Activated CD4-positive, alpha-beta T cell treated with anti-CD3 and anti-CD28 coated beads for 36 hours (primary cell): ENCODE data around the gene UVRAG. TPM values are rescaled to one million over a fixed set of nuclear protein-coding genes. Genes with fewer than 3 reads are reported as not detected.

Experiments
- ATAC-seq: fragments of 200-7000 bp; cut with Tn5 transposase; one replicate; pipeline ENCODE4 v1.10.0; 2021; ENCODE audit warnings: mild to moderate bottlenecking, moderate library complexity
- CTCF ChIA-PET: fragments of 350-600 bp; sonication (Branson Sonifier 250); formaldehyde crosslinking; loops from one replicate; lab custom pipeline; 2021; ENCODE audit warnings: antibody characterized with exemption; lab: Charles Lee
- POLR2A ChIA-PET: fragments of 350-600 bp; sonication (Branson Sonifier 250); formaldehyde crosslinking; loops from one replicate; lab custom pipeline; 2021; ENCODE audit warnings: antibody characterized with exemption, inconsistent platforms; lab: Charles Lee
- DNase-seq: peaks from one replicate; pipeline ENCODE4 v3.0.0-alpha.2; 2020
- H3K27ac Mint-ChIP-seq: one replicate; pipeline ENCODE4 v1.8.0; 2021; ENCODE audit warnings: mixed read lengths
- H3K27me3 Mint-ChIP-seq: one replicate; pipeline ENCODE4 v1.8.0; 2021; ENCODE audit warnings: mixed read lengths
- H3K36me3 Mint-ChIP-seq: one replicate; pipeline ENCODE4 v1.8.0; 2021; ENCODE audit warnings: low read depth, mixed read lengths
- H3K4me1 Mint-ChIP-seq: one replicate; pipeline ENCODE4 v1.8.0; 2021; ENCODE audit warnings: mixed read lengths
- H3K4me3 Mint-ChIP-seq: one replicate; pipeline ENCODE4 v1.8.0; 2021; ENCODE audit warnings: mild to moderate bottlenecking, moderate library complexity, mixed read lengths
- H3K9me3 Mint-ChIP-seq: one replicate; pipeline ENCODE4 v1.8.0; 2021; ENCODE audit warnings: low read depth, mixed read lengths
- intact Hi-C, 2 experiments: fragments of 100-400 bp; cut with DNase I in 1 of 2; cut with micrococcal nuclease in 1 of 2; formaldehyde crosslinking; loops; one replicate each; pipeline versions ENCODE4 v1.14.2 to v1.15.1; 2022 to 2024; cut with DNase I, micrococcal nuclease
- total RNA-seq, 2 experiments: library from RNA; stranded (reverse); gene quantifications; one replicate each; pipeline ENCODE4 v1.2.3, GENCODE V29; 2021

UVRAG gene
- total RNA-seq, 2 experiments from 2014 or later, result 11.4 to 13.4 TPM

DNA sequence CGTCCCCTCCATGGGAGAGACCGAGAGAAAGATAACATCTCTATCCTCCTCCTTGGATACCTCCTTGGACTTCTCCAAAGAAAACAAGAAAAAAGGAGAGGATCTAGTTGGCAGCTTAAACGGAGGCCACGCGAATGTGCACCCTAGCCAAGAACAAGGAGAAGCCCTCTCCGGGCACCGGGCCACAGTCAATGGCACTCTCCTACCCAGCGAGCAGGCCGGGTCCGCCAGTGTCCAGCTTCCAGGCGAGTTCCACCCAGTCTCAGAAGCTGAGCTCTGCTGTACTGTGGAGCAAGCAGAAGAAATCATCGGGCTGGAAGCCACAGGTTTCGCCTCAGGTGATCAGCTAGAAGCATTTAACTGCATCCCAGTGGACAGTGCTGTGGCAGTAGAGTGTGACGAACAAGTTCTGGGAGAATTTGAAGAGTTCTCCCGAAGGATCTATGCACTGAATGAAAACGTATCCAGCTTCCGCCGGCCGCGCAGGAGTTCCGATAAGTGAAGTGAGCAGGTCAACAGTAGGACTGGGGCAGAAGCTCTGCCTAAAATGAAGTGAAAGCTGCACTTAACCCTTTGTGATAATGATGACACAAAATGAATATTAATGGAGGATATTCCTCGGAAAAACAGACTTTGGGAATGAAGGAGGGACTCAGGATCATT lies 326.0 kb downstream of the UVRAG start:
- no peaks in the 10 kb centered on the region for H3K9me3 Mint-ChIP-seq
- ATAC-seq, result no peak
- H3K27me3 Mint-ChIP-seq, result no peaks in the 10 kb centered on the region
- H3K4me1 Mint-ChIP-seq, result no peaks in the 10 kb centered on the region
- intact Hi-C loops, result no loop called here
- peaks cover 10% of the 10 kb centered on the region for H3K36me3 Mint-ChIP-seq
- no peak for DNase-seq
- ChIA-PET POLR2A (interaction anchor here (0.6 kb wide), 1 partner anchor 11 kb away, joined by 6 read pairs; no protein-coding TSS in a partner anchor), CTCF (interaction anchor here (0.6 to 2.6 kb wide), 4 partner anchors 9 to 582 kb away, joined by 3 to 13 read pairs (median 6); no protein-coding TSS in a partner anchor)
- no peak overlapping the region for H3K27ac Mint-ChIP-seq
- no peak overlapping the region for H3K4me3 Mint-ChIP-seq

DNA sequence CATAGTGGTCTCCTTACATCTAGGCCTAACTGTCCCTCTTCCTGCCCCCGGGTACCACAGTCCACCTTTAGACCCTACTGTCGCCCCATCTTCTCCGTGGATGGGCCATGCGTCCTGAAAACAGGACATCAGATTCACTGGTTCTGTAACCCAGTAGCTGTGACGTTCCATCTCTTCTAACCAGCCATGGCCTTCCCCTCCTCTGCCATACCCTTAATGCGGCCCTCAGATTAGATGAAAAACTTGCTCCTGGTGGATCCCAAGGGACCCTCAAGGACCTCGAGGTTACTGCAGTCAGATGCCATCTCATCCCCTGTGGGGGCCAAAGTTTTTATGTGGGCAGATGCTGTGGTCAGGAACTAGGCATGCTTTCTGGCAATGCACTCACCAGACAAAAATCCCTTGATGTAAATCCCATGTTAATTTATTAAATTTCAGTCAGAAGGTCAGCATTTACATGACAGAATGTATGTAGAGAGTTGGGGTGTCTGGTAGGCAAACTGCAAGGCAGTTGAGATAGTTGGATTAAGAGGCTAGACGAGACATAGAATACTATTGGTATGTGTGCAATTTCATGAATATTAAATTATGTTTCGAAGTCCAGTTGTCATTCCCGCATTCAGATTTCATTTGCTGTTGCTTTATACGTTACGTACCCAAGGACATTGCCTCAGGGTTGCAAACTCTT lies 327.0 kb downstream of the UVRAG start:
- DNase-seq (no peak), ATAC-seq (no peak)
- Mint-ChIP-seq H3K27ac (no peak overlapping the region), H3K36me3 (peaks cover 10% of the 10 kb centered on the region), H3K9me3 (no peaks in the 10 kb centered on the region), H3K4me3 (no peak overlapping the region), H3K27me3 (no peaks in the 10 kb centered on the region), H3K4me1 (no peaks in the 10 kb centered on the region)
- ChIA-PET POLR2A (interaction anchor here (0.6 kb wide), 1 partner anchor 10 kb away, joined by 6 read pairs; no protein-coding TSS in a partner anchor), CTCF (interaction anchor here (1.4 to 2.6 kb wide), 2 partner anchors 10 kb away, joined by 5 to 13 read pairs; no protein-coding TSS in a partner anchor)
- intact Hi-C loops, result no loop called here

DNA sequence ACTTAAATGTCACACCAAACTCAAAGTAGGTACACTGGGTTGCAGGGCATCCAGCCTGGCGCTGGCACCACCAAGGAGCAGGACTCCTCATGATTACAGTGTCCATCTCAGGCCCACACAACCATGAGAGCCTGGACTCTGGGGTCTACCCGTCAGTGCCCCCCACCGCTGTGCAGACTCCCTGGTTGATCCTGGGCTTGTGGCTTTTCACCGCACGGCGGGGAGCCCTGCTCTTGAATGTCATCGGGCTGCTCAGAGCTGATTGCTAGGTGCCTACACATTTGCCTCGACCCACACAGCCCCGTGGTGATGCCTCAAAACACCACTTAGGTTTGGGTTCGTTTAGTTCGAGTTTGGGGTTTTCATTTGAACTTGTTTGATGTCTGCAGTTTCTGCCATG lies 328.3 kb downstream of the UVRAG start:
- no peak for DNase-seq
- no peaks in the 10 kb centered on the region for H3K9me3 Mint-ChIP-seq
- ChIA-PET POLR2A (no interaction called here), CTCF (interaction anchor here (0.5 to 1.8 kb wide), 3 partner anchors 9 to 246 kb away, joined by 3 to 8 read pairs (median 4); no protein-coding TSS in a partner anchor)
- no peak for ATAC-seq
- H3K4me1 Mint-ChIP-seq, result no peaks in the 10 kb centered on the region
- H3K27me3 Mint-ChIP-seq, result no peaks in the 10 kb centered on the region
- peaks cover 10% of the 10 kb centered on the region for H3K36me3 Mint-ChIP-seq
- H3K27ac Mint-ChIP-seq, result no peak overlapping the region
- intact Hi-C loops, result no loop called here
- no peak overlapping the region for H3K4me3 Mint-ChIP-seq

DNA sequence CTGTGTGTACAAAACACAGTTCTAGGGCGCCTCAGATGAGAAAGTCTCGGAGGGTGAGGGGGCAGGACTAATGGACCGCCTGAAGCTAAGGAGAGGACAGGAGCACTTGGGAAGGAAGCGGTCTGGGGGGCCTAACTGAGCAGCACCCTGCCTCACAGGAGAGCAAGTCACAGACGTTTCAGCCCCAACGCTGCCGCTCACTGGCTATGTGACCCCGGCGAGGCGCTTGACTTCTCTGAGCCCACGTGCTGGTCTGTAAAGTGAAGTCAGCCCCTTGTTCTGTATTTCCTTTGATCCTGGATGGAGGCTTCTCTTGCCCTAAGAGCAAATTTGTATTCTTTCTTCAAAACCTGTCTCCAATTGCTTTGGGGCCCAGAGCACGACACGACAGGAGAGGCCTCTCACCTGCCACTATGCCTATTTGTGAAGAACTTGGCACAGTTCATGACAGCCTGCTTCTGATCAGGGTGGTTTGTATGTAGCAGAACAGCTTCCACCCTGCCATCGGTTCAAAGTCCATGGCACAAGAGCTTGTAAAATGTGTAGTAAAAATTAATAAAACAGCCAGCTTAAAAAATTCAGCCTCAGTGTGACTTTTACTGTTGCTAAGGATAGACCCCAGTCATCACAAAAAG lies 332.2 kb downstream of the UVRAG start:
- Mint-ChIP-seq H3K36me3 (peaks cover 2% of the 10 kb centered on the region), H3K4me3 (no peak overlapping the region), H3K4me1 (peaks cover 5% of the 10 kb centered on the region), H3K9me3 (no peaks in the 10 kb centered on the region), H3K27me3 (peaks cover 4% of the 10 kb centered on the region), H3K27ac (no peak overlapping the region)
- CTCF ChIA-PET, result interaction anchor here (0.6 kb wide), 1 partner anchor 358 kb away, joined by 3 read pairs; no protein-coding TSS in a partner anchor
- ATAC-seq (no peak), DNase-seq (no peak)
- POLR2A ChIA-PET, result no interaction called here
- intact Hi-C loops, result no loop called here

DNA sequence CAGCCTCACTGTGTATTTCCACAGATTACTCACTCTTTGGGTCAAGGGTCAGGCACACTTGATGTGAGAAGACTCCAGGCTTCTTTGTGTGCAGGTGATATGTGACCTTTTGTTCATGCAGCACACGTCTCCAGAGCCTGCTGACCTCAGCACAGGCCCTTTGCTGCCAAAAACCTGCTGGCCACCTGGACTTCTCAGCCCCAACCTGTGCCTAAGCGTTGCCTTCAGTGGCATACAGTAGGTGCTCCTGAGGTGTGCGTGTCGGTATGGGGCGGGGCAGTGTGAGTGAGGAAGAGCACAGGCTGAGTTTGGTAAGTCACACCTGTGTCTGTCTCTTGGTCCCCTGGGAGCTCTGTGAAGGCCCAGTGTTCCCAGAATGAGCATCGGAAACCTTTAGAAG lies 333.2 kb downstream of the UVRAG start:
- no peaks in the 10 kb centered on the region for H3K36me3 Mint-ChIP-seq
- H3K27ac Mint-ChIP-seq, result no peak overlapping the region
- H3K9me3 Mint-ChIP-seq, result no peaks in the 10 kb centered on the region
- no peak for ATAC-seq
- ChIA-PET POLR2A (no interaction called here), CTCF (interaction anchor here (0.6 to 0.7 kb wide), 2 partner anchors 205 to 703 kb away, joined by 3 to 5 read pairs; no protein-coding TSS in a partner anchor)
- peaks cover 15% of the 10 kb centered on the region for H3K4me1 Mint-ChIP-seq
- DNase-seq, result no peak
- no peak overlapping the region for H3K4me3 Mint-ChIP-seq
- intact Hi-C loops, result no loop called here
- peaks cover 11% of the 10 kb centered on the region for H3K27me3 Mint-ChIP-seq

DNA sequence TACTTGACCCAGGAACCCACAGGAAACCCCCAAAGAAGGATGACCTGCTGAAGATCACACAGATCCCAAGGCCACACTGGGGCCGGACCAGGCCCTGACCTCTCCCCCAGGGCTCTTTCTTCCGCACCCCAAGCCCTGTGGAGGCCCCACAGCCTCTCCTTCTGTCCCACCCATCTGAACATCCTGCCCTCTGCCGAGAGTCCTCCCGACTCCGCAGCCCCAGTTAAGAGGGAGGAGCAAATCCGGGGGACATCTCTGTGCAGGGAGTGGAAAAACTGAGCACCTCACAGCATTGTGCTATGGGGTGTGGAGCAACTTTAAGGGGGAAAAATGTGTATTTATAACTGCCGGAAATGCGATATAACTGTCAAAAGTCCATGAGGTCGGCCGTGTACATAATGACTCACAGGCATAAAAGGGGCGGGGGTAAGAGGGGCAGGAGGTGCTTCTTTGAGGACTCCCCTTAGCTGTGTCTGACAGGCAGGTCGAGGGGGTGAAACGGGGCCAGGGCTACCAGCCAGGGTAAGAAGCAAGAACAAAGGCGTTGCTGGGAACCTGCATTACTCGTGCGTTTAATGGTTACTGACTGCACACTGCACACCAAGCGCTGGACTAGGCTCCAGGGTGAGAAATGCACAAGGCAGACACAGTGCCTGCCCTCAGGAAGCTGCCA lies 334.1 kb downstream of the UVRAG start:
- no peak overlapping the region for H3K27ac Mint-ChIP-seq
- peaks cover 18% of the 10 kb centered on the region for H3K4me1 Mint-ChIP-seq
- DNase-seq (no peak), ATAC-seq (no peak)
- H3K4me3 Mint-ChIP-seq, result no peak overlapping the region
- H3K9me3 Mint-ChIP-seq, result no peaks in the 10 kb centered on the region
- no peaks in the 10 kb centered on the region for H3K36me3 Mint-ChIP-seq
- intact Hi-C loops, result no loop called here
- POLR2A ChIA-PET, result no interaction called here
- CTCF ChIA-PET, result interaction anchor here (0.6 to 1.8 kb wide), 4 partner anchors 11 to 507 kb away, joined by 3 to 5 read pairs (median 4); no protein-coding TSS in a partner anchor
- H3K27me3 Mint-ChIP-seq, result peaks cover 14% of the 10 kb centered on the region

DNA sequence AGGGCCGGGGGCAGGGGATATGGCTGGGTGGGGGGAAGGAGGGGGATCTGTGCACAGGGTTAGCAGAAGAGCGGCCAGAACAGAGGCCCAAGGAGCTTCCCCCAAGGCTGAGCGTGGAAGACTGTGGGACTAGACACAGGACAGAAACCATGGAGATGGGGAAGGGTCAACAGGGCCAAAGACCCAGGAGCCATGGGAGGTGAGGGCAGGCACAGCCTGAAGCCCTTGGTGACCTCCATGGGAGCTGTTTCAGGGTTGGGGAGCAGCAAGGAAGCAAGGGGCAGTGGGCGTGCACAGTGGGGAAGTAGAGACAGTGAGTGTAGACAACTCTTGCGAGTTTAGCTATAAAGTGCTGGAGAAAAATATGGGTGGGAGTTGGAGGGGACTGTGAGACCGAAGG lies 334.7 kb downstream of the UVRAG start:
- intact Hi-C loops, result loop anchor here in 1 of 2 experiments (5.0 kb wide), 1 partner anchor 347 kb away; no protein-coding TSS in a partner anchor

DNA sequence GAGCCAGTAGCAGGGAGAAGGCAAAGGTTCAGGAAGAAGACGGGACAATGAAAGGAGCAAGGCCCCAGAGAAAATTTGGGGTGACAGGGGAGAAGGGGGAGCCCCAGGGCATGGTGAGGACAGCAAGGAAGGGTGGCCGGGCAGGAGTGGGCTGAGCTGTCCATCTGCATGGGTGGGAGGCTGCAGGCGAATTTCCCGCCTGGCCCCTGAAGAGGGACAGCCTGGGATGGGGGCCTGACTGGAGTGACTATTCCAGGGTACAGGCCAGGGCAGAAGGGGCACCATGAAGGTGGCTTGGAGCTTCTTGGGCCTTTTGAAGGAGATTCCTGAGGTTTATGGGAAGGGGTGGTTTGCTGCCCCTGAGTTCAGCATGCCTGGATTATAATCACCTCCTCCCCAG lies 335.1 kb downstream of the UVRAG start:
- no peak overlapping the region for H3K27ac Mint-ChIP-seq
- CTCF ChIA-PET, result interaction anchor here (0.6 to 1.8 kb wide), 3 partner anchors 12 to 508 kb away, joined by 3 to 5 read pairs (median 4); no protein-coding TSS in a partner anchor
- H3K27me3 Mint-ChIP-seq, result peaks cover 14% of the 10 kb centered on the region
- no peak overlapping the region for H3K4me3 Mint-ChIP-seq
- no peak for DNase-seq
- H3K9me3 Mint-ChIP-seq, result no peaks in the 10 kb centered on the region
- POLR2A ChIA-PET, result no interaction called here
- H3K36me3 Mint-ChIP-seq, result no peaks in the 10 kb centered on the region
- peaks cover 18% of the 10 kb centered on the region for H3K4me1 Mint-ChIP-seq
- no peak for ATAC-seq
- intact Hi-C loops, result loop anchor here in 1 of 2 experiments (5.0 kb wide), 1 partner anchor 348 kb away; no protein-coding TSS in a partner anchor

More for the DNA sequence above, 334.7 kb downstream of the UVRAG start:
- no peak for ATAC-seq
- Mint-ChIP-seq H3K27me3 (peaks cover 14% of the 10 kb centered on the region), H3K9me3 (no peaks in the 10 kb centered on the region), H3K4me1 (peaks cover 18% of the 10 kb centered on the region), H3K36me3 (no peaks in the 10 kb centered on the region), H3K4me3 (no peak overlapping the region), H3K27ac (no peak overlapping the region)
- no peak for DNase-seq
- ChIA-PET POLR2A (no interaction called here), CTCF (interaction anchor here (0.6 to 1.8 kb wide), 3 partner anchors 11 to 508 kb away, joined by 3 to 5 read pairs (median 4); no protein-coding TSS in a partner anchor)

DNA sequence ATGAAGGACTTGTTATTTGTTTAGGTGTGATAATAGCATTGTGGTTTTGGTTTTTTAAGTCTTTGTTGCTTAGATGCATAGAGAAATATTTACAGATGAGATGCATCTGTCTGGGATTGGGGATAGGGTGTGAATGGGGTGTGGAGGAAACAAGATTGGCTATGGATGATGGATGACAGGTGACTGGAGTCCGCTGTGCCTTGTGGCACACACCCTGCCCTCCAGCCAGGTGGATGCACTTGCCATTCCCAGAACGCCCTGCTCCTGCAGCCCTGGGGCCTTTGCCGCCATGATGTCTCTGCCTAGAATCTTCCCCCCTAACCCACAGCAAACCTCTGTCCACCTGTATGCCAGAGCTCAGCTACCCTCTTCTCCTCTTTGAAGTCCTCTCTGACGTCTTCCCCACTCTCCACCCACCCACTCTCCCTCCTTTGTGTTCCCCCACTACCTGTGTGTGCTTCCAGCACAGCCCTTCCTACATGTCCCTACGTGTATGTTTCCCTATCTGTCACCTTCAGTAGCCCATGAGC lies 336.6 kb downstream of the UVRAG start:
- ChIA-PET CTCF (interaction anchor here (0.6 to 2.3 kb wide), 56 partner anchors 8 to 1225 kb away, joined by 3 to 71 read pairs (median 4); no protein-coding TSS in a partner anchor), POLR2A (interaction anchor here (0.7 kb wide), 1 partner anchor 10 kb away, joined by 6 read pairs; no protein-coding TSS in a partner anchor)
- peak overlapping the region; percentile 57 for H3K4me3 Mint-ChIP-seq

DNA sequence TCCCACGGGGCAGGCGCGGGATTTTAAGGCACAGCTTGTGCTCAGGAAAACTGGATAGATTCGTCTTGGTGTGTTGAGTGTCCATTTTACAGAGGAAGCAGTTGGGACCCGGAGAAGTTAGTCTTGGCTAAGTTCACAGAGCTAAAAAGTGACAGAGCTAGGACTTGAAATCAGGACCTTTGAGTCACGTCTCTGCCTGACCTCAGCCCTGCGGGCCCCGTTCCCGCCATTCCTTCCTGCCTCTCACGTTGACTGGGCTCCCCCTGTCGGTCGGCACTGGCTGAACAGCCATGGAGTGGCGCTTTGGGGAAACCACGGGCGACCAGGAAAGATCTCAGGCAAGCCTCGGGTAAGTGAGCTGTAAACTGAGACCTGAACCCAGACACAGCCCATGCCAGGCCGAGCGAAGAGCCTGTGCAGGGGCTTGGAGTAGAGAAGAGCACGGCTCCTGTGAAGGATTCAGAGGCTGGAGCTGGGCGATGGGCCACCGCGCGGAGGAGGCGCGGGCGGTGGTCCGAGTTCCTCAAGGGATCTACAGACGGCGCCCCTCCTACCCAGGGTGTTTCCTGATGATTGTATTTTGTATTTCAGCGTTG lies 337.2 kb downstream of the UVRAG start:
- no peaks in the 10 kb centered on the region for H3K36me3 Mint-ChIP-seq
- H3K27ac Mint-ChIP-seq, result peak overlapping the region; percentile 59
- no peaks in the 10 kb centered on the region for H3K9me3 Mint-ChIP-seq
- H3K27me3 Mint-ChIP-seq, result peaks cover 16% of the 10 kb centered on the region
- CTCF ChIA-PET, result interaction anchor here (0.6 to 2.3 kb wide), 59 partner anchors 8 to 1298 kb away, joined by 3 to 71 read pairs (median 4); no protein-coding TSS in a partner anchor
- peak; percentile 98 for ATAC-seq
- peak; percentile 96 for DNase-seq
- POLR2A ChIA-PET, result interaction anchor here (0.7 kb wide), 1 partner anchor 11 kb away, joined by 6 read pairs; no protein-coding TSS in a partner anchor
- intact Hi-C loops, result loop anchor here (1.0 to 5.0 kb wide), 4 partner anchors 255 to 429 kb away; no protein-coding TSS in a partner anchor
- peaks cover 18% of the 10 kb centered on the region for H3K4me1 Mint-ChIP-seq
- H3K4me3 Mint-ChIP-seq, result peak overlapping the region; percentile 57

More for the DNA sequence above, 336.6 kb downstream of the UVRAG start:
- intact Hi-C loops, result loop anchor here (1.0 to 5.0 kb wide), 4 partner anchors 254 to 429 kb away; no protein-coding TSS in a partner anchor
- Mint-ChIP-seq H3K36me3 (no peaks in the 10 kb centered on the region), H3K9me3 (no peaks in the 10 kb centered on the region), H3K27me3 (peaks cover 16% of the 10 kb centered on the region), H3K4me1 (peaks cover 18% of the 10 kb centered on the region), H3K27ac (peak overlapping the region; percentile 59)
- ATAC-seq, result peak; percentile 16
- no peak for DNase-seq
